GM04504 (cell line): ENCODE measurements around the gene INCA1.
"Not testable (repeated sequence)": the region's sequence is repeated elsewhere in the genome, so short reads cannot be mapped to it uniquely, and the experiment has no call there.

Experiments used
- DNase-seq: peaks from one replicate; pipeline ENCODE4 v3.0.0-alpha.2; 2012; ENCODE audit warnings: low read depth

The INCA1 gene

GRCh38 chr17:4997302-4998026 lies at the start of gene INCA1, which contains the start of gene KIF1C:
TSS of gene INCA1 (minus strand) at chr17:4997522. CDS start at chr17:4994437, 3,085 bp downstream.
TSS of gene KIF1C (plus strand) at chr17:4997950. CDS start at chr17:5000247, 2,297 bp downstream.
- peak; percentile 77 for DNase-seq

GRCh38 chr17:5045496-5045895 lies 48.2 kb upstream of the INCA1 start:
- no peak for DNase-seq

GRCh38 chr17:5044630-5045029 lies 47.3 kb upstream of the INCA1 start:
- DNase-seq = no peak

GRCh38 chr17:5043524-5043923 lies 46.2 kb upstream of the INCA1 start:
- DNase-seq = no peak

GRCh38 chr17:5042157-5043022 lies 45.1 kb upstream of the INCA1 start:
- DNase-seq = no peak

GRCh38 chr17:5035315-5035714 lies 38.0 kb upstream of the INCA1 start, which contains the start of gene SLC52A1:
TSS of gene SLC52A1 (minus strand) at chr17:5035426. CDS start at chr17:5034606, 820 bp downstream.
- no peak for DNase-seq

GRCh38 chr17:5034651-5035050 lies 37.3 kb upstream of the INCA1 start:
- DNase-seq = no peak

GRCh38 chr17:5034063-5034462 lies 36.7 kb upstream of the INCA1 start:
- DNase-seq = no peak

GRCh38 chr17:5033352-5034015 lies 36.2 kb upstream of the INCA1 start:
- no peak for DNase-seq

GRCh38 chr17:5032865-5033264 lies 35.5 kb upstream of the INCA1 start:
- DNase-seq = no peak

GRCh38 chr17:5031365-5032082 lies 34.2 kb upstream of the INCA1 start:
- no peak for DNase-seq

- not testable (repeated sequence) for DNase-seq
Observed at GRCh38 chr17:5030168-5030567, 32.8 kb upstream of the INCA1 start.

- no peak for DNase-seq
Observed at GRCh38 chr17:5027916-5028315, 30.6 kb upstream of the INCA1 start.

GRCh38 chr17:5027299-5027698 lies 30.0 kb upstream of the INCA1 start:
- no peak for DNase-seq

GRCh38 chr17:5024604-5025003 lies 27.3 kb upstream of the INCA1 start:
- no peak for DNase-seq

GRCh38 chr17:5023588-5024147 lies 26.3 kb upstream of the INCA1 start:
- no peak for DNase-seq

GRCh38 chr17:5022171-5022711 lies 24.9 kb upstream of the INCA1 start:
- no peak for DNase-seq

GRCh38 chr17:5020502-5021023 lies 23.2 kb upstream of the INCA1 start:
- DNase-seq = no peak

- DNase-seq = no peak
Observed at GRCh38 chr17:5019475-5019956, 22.2 kb upstream of the INCA1 start.

- DNase-seq = no peak
Observed at GRCh38 chr17:5014357-5014756, 17.0 kb upstream of the INCA1 start.

GRCh38 chr17:5011928-5012327 lies 14.6 kb upstream of the INCA1 start:
- DNase-seq = no peak
